ENCODE data around the gene MAPK8. TPM values are rescaled to one million over a fixed set of nuclear protein-coding genes. Genes with fewer than 3 reads are reported as not detected.

The MAPK8 gene
- total and polyA plus RNA-seq, 9 of the 15 experiments (the other 6 are each of a cell fraction or from before 2014, with no cell fraction given) = 6.4 to 159 (median 71.0) TPM

- TF ChIP-seq ZNF561 (CRISPR knock-in tag; conservative IDR thresholded peaks at IDR 0.05) = no peak
- TF ChIP-seq RAD51 (IDR thresholded peaks at IDR 0.05; ENCODE audit: borderline replicate concordance, low read depth) = peak; percentile 57; the same call in 1 of the 2 replicates
- TF ChIP-seq MAX (CRISPR knock-in tag; IDR thresholded peaks at IDR 0.05) = peak; percentile 7; the same call in 1 of the 2 replicates
- TF ChIP-seq RCOR1 (IDR thresholded peaks at IDR 0.05; ENCODE audit: borderline replicate concordance in 1 of 2, low read depth in 2 of 2, low read length in 2 of 2) = peak; percentile 91 to 96
- peak; percentile 97 for TF ChIP-seq GATA2 (CRISPR knock-in tag; IDR thresholded peaks at IDR 0.05)
- no peak for TF ChIP-seq ZNF12 (CRISPR knock-in tag; IDR thresholded peaks at IDR 0.05)
- TF ChIP-seq NCOR1 (IDR thresholded peaks at IDR 0.05) = peak; percentile 97
- no peak for TF ChIP-seq SRSF7 (optimal IDR thresholded peaks at IDR 0.05; ENCODE audit: low read depth, low read length)
- TF ChIP-seq ZNF766 (CRISPR knock-in tag; conservative IDR thresholded peaks at IDR 0.05) = peak; percentile 96
- TF ChIP-seq RNF2 (IDR thresholded peaks at IDR 0.05) = peak; percentile 100
- TF ChIP-seq CTBP1 (IDR thresholded peaks at IDR 0.05; ENCODE audit: borderline replicate concordance) = peak; percentile 94
- TF ChIP-seq ZNF282 (CRISPR knock-in tag; IDR thresholded peaks at IDR 0.05) = no peak
- TF ChIP-seq ZNF592 (IDR thresholded peaks at IDR 0.05) = peak; percentile 99
- TF ChIP-seq CREB3 (tag; conservative IDR thresholded peaks at IDR 0.05; ENCODE audit: low read depth) = peak; percentile 85
- TF ChIP-seq SIRT6 (IDR thresholded peaks at IDR 0.05; ENCODE audit: low read depth, low read length) = no peak
- TF ChIP-seq ZNF511 (CRISPR knock-in tag; IDR thresholded peaks at IDR 0.05) = 0 out of 2 replicates have a peak, but pooled peaks have one; percentile 8
- TF ChIP-seq ARID3A (IDR thresholded peaks at IDR 0.05; ENCODE audit: borderline replicate concordance, low read depth, low read length) = 0 out of 2 replicates have a peak, but pooled peaks have one; percentile 76
- TF ChIP-seq MCM5 (IDR thresholded peaks at IDR 0.05; ENCODE audit: low read depth) = no peak
- peak; percentile 98 for TF ChIP-seq DMBX1 (CRISPR knock-in tag; IDR thresholded peaks at IDR 0.05; ENCODE audit: borderline replicate concordance)
Observed at GRCh38 chr10:48470115-48470892, 163.8 kb downstream of the MAPK8 start (continued).

Data from K562 (cell line).